Neural crest cell (in vitro differentiated cells): ENCODE results near the gene ADORA3. TPM values are rescaled to one million over a fixed set of nuclear protein-coding genes. Genes with fewer than 3 reads are reported as not detected.
A peak's percentile ranks its signal among the peaks of the same experiment; 100 is the strongest.

Experiments
- DNase-seq: peaks from one replicate; pipeline ENCODE4 v3.0.0; 2021; ENCODE audit warnings: low read depth, mixed read lengths, low spot score
- H3K27ac Mint-ChIP-seq: one replicate; pipeline ENCODE4 v1.8.0; 2021; ENCODE audit warnings: mild to moderate bottlenecking, mixed read lengths; ENCODE audit not compliant: unreplicated experiment
- H3K27me3 Mint-ChIP-seq: 2 replicates; pipeline ENCODE4 v1.8.0; 2021; ENCODE audit warnings: low read depth, mild to moderate bottlenecking, mixed read lengths
- H3K36me3 Mint-ChIP-seq: 2 replicates; pipeline ENCODE4 v1.8.0; 2021; ENCODE audit warnings: low read depth, mild to moderate bottlenecking, mixed read lengths
- H3K4me1 Mint-ChIP-seq: 2 replicates; pipeline ENCODE4 v1.8.0; 2021; ENCODE audit warnings: mixed read lengths
- H3K4me3 Mint-ChIP-seq: one replicate; pipeline ENCODE4 v1.8.0; 2021; ENCODE audit warnings: mild to moderate bottlenecking, mixed read lengths
- H3K9me3 Mint-ChIP-seq: 2 replicates; pipeline ENCODE4 v1.8.0; 2021; ENCODE audit warnings: mixed read lengths
- CTCF ChIP-seq: fragments of 200-600 bp; sonication (generic); conservative IDR thresholded peaks from 2 replicates; pipeline ENCODE4 v1.5.0; 2021; ENCODE audit warnings: antibody characterized with exemption, mild to moderate bottlenecking
- total RNA-seq: library from RNA; stranded (reverse); gene quantifications from 2 replicates; pipeline ENCODE4 v1.2.1, GENCODE V29; 2021

The ADORA3 gene
- total RNA-seq, 1 donor from 2014 or later = not detected

GRCh38 chr1:111468717-111469100, 34.7 kb downstream of the ADORA3 start:
- no peaks in the 10 kb centered on the region for H3K27me3 Mint-ChIP-seq
- DNase-seq = no peak
- no peak for TF ChIP-seq CTCF
- H3K27ac Mint-ChIP-seq = no peak overlapping the region
- no peaks in the 10 kb centered on the region for H3K4me1 Mint-ChIP-seq
- peaks cover 2% of the 10 kb centered on the region for H3K36me3 Mint-ChIP-seq
- no peaks in the 10 kb centered on the region for H3K9me3 Mint-ChIP-seq
- H3K4me3 Mint-ChIP-seq = no peak overlapping the region

GRCh38 chr1:111467865-111468716, 35.3 kb downstream of the ADORA3 start:
- DNase-seq = no peak
- Mint-ChIP-seq H3K36me3 (peaks cover 4% of the 10 kb centered on the region), H3K27me3 (no peaks in the 10 kb centered on the region), H3K27ac (no peak overlapping the region), H3K4me3 (no peak overlapping the region), H3K4me1 (no peaks in the 10 kb centered on the region), H3K9me3 (no peaks in the 10 kb centered on the region)
- peak; percentile 15 for TF ChIP-seq CTCF

DNA sequence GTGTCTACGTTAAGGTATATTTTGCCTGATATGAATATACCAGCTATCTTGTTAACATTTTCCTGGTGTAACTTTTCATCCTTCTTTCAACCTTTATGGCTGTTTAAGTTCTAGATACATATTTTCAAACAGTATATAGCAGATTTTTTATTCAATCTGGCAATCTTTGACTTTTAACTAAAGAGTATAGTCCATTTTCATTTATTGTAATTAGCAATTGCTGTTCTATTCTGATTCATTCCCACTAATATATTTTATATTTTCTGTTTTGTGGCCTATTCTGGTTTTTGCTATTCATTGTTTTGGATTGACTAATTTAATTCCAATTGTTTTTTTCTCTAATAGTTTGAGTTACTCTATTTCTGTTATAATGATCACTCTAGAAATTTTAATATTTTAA, 37.0 kb downstream of the ADORA3 start:
- Mint-ChIP-seq H3K4me1 (no peaks in the 10 kb centered on the region), H3K27me3 (no peaks in the 10 kb centered on the region), H3K4me3 (no peak overlapping the region), H3K36me3 (peaks cover 8% of the 10 kb centered on the region), H3K27ac (no peak overlapping the region), H3K9me3 (no peaks in the 10 kb centered on the region)
- DNase-seq = no peak
- TF ChIP-seq CTCF = no peak

DNA sequence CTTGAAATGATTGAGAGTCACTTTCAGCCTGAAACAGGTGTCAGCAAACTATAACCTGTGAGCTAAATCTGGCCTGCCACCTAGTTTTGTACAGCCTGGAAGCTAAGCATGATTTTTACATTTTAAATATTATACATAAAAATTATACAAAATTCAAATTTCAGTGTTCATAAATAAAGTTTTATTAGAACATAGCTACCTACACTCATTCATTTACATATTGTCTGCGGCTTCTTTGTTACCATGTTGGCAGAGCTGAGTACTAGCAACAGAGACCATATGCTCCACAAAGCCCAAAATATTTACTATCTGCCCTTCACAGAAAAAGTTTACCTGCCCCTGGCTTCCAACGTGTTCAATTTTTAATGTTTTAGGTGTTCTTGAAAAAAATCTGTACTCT, 37.7 kb downstream of the ADORA3 start:
- Mint-ChIP-seq H3K4me3 (no peak overlapping the region), H3K27me3 (no peaks in the 10 kb centered on the region), H3K36me3 (peaks cover 8% of the 10 kb centered on the region), H3K4me1 (no peaks in the 10 kb centered on the region), H3K27ac (no peak overlapping the region), H3K9me3 (no peaks in the 10 kb centered on the region)
- TF ChIP-seq CTCF = no peak
- DNase-seq = no peak

GRCh38 chr1:111463029-111463683, 40.3 kb downstream of the ADORA3 start:
- no peak for TF ChIP-seq CTCF
- peaks cover 8% of the 10 kb centered on the region for H3K36me3 Mint-ChIP-seq
- H3K9me3 Mint-ChIP-seq = no peaks in the 10 kb centered on the region
- H3K27ac Mint-ChIP-seq = no peak overlapping the region
- H3K27me3 Mint-ChIP-seq = no peaks in the 10 kb centered on the region
- H3K4me1 Mint-ChIP-seq = no peaks in the 10 kb centered on the region
- H3K4me3 Mint-ChIP-seq = no peak overlapping the region
- DNase-seq = no peak
